ENCODE measurements around the gene C16orf89. TPM values are rescaled to one million over a fixed set of nuclear protein-coding genes. Genes with fewer than 3 reads are reported as not detected.

Gene C16orf89
- total RNA-seq, 1 donor from 2014 or later = not detected

- Histone ChIP-seq H3K36me3 (ENCODE audit: insufficient read depth, low read length) (no peaks in the 10 kb centered on the region), H3K27ac (ENCODE audit: low read depth, low read length) (no peak overlapping the region), H3K4me2 (ENCODE audit: low read length) (no peak overlapping the region), H3K27me3 (ENCODE audit: insufficient read depth, low read length) (peaks cover 2% of the 10 kb centered on the region), H3K79me2 (ENCODE audit: insufficient read depth, low read length) (no peaks in the 10 kb centered on the region), H3K4me3 (ENCODE audit: insufficient read depth, low read depth, low read length) (no peak overlapping the region), H4K20me1 (ENCODE audit: insufficient read depth, low read length) (peaks cover 4% of the 10 kb centered on the region), H3K9ac (ENCODE audit: low read length) (no peak overlapping the region), H3K4me1 (ENCODE audit: insufficient read depth, low read length) (no peaks in the 10 kb centered on the region), H3K9me3 (ENCODE audit: insufficient read depth, low read depth, low read length) (no peaks in the 10 kb centered on the region), H2AFZ (ENCODE audit: low read depth, low read length) (no peak overlapping the region)
- FAIRE-seq = no peak
- DNase-seq (ENCODE audit: low read depth) = no peak
- Mint-ChIP-seq H3K27me3 (ENCODE audit: low read depth, unreplicated experiment) (no peaks in the 10 kb centered on the region), H3K4me3 (ENCODE audit: unreplicated experiment) (no peak overlapping the region), H3K36me3 (ENCODE audit: low read depth, unreplicated experiment) (peaks cover 2% of the 10 kb centered on the region), H3K9me3 (ENCODE audit: unreplicated experiment) (no peaks in the 10 kb centered on the region), H3K4me1 (ENCODE audit: low read depth, unreplicated experiment) (no peaks in the 10 kb centered on the region), H3K27ac (ENCODE audit: unreplicated experiment) (no peak overlapping the region)
- TF ChIP-seq EZH2 (IDR thresholded peaks at IDR 0.05; ENCODE audit: insufficient read depth, low read length) = no peak
- TF ChIP-seq CTCF (IDR thresholded peaks at IDR 0.05; ENCODE audit: insufficient read depth, low read depth, low read length) = no peak
These were observed 43.2 kb downstream of the C16orf89 start for GRCh38 chr16:5022521-5022920.

GRCh38 chr16:5020551-5020950 lies 45.2 kb downstream of the C16orf89 start:
- Mint-ChIP-seq H3K27me3 (ENCODE audit: low read depth, unreplicated experiment) (no peaks in the 10 kb centered on the region), H3K4me3 (ENCODE audit: unreplicated experiment) (no peak overlapping the region), H3K4me1 (ENCODE audit: low read depth, unreplicated experiment) (no peaks in the 10 kb centered on the region), H3K9me3 (ENCODE audit: unreplicated experiment) (no peaks in the 10 kb centered on the region), H3K27ac (ENCODE audit: unreplicated experiment) (no peak overlapping the region), H3K36me3 (ENCODE audit: low read depth, unreplicated experiment) (no peaks in the 10 kb centered on the region)
- no peaks in the 10 kb centered on the region for H3K4me1 ChIP-seq (ENCODE audit: insufficient read depth, low read length)
- peaks cover 2% of the 10 kb centered on the region for H3K27me3 ChIP-seq (ENCODE audit: insufficient read depth, low read length)
- no peak for DNase-seq (ENCODE audit: low read depth)
- H3K4me3 ChIP-seq (ENCODE audit: insufficient read depth, low read depth, low read length) = no peak overlapping the region
- no peaks in the 10 kb centered on the region for H3K36me3 ChIP-seq (ENCODE audit: insufficient read depth, low read length)
- no peaks in the 10 kb centered on the region for H3K9me3 ChIP-seq (ENCODE audit: insufficient read depth, low read depth, low read length)
- FAIRE-seq = no peak
- H3K9ac ChIP-seq (ENCODE audit: low read length) = no peak overlapping the region
- no peak overlapping the region for H3K27ac ChIP-seq (ENCODE audit: low read depth, low read length)
- H3K4me2 ChIP-seq (ENCODE audit: low read length) = no peak overlapping the region
- no peaks in the 10 kb centered on the region for H3K79me2 ChIP-seq (ENCODE audit: insufficient read depth, low read length)
- H4K20me1 ChIP-seq (ENCODE audit: insufficient read depth, low read length) = peaks cover 4% of the 10 kb centered on the region
- H2AFZ ChIP-seq (ENCODE audit: low read depth, low read length) = no peak overlapping the region
- TF ChIP-seq EZH2 (IDR thresholded peaks at IDR 0.05; ENCODE audit: insufficient read depth, low read length) = no peak
- no peak for TF ChIP-seq CTCF (IDR thresholded peaks at IDR 0.05; ENCODE audit: insufficient read depth, low read depth, low read length)

- Mint-ChIP-seq H3K4me1 (ENCODE audit: low read depth, unreplicated experiment) (no peaks in the 10 kb centered on the region), H3K27ac (ENCODE audit: unreplicated experiment) (no peak overlapping the region), H3K27me3 (ENCODE audit: low read depth, unreplicated experiment) (no peaks in the 10 kb centered on the region)
These were observed 46.0 kb downstream of the C16orf89 start for GRCh38 chr16:5019775-5020174.

More at GRCh38 chr16:5019775-5020174, 46.0 kb downstream of the C16orf89 start:
- H3K9me3 ChIP-seq (ENCODE audit: insufficient read depth, low read depth, low read length) = no peaks in the 10 kb centered on the region
- no peaks in the 10 kb centered on the region for H3K9me3 Mint-ChIP-seq (ENCODE audit: unreplicated experiment)
- TF ChIP-seq CTCF (IDR thresholded peaks at IDR 0.05; ENCODE audit: insufficient read depth, low read depth, low read length) (no peak), EZH2 (IDR thresholded peaks at IDR 0.05; ENCODE audit: insufficient read depth, low read length) (no peak)
- H3K36me3 ChIP-seq (ENCODE audit: insufficient read depth, low read length) = no peaks in the 10 kb centered on the region
- H3K4me1 ChIP-seq (ENCODE audit: insufficient read depth, low read length) = no peaks in the 10 kb centered on the region
- H3K79me2 ChIP-seq (ENCODE audit: insufficient read depth, low read length) = no peaks in the 10 kb centered on the region
- H3K36me3 Mint-ChIP-seq (ENCODE audit: low read depth, unreplicated experiment) = no peaks in the 10 kb centered on the region
- no peak overlapping the region for H2AFZ ChIP-seq (ENCODE audit: low read depth, low read length)
- no peak overlapping the region for H3K4me3 Mint-ChIP-seq (ENCODE audit: unreplicated experiment)
- peaks cover 2% of the 10 kb centered on the region for H3K27me3 ChIP-seq (ENCODE audit: insufficient read depth, low read length)
- no peak overlapping the region for H3K9ac ChIP-seq (ENCODE audit: low read length)
- H3K27ac ChIP-seq (ENCODE audit: low read depth, low read length) = no peak overlapping the region
- DNase-seq (ENCODE audit: low read depth) (no peak), FAIRE-seq (no peak)
- no peak overlapping the region for H3K4me2 ChIP-seq (ENCODE audit: low read length)
- H3K4me3 ChIP-seq (ENCODE audit: insufficient read depth, low read depth, low read length) = no peak overlapping the region
- H4K20me1 ChIP-seq (ENCODE audit: insufficient read depth, low read length) = peaks cover under 1% of the 10 kb centered on the region
